ENCODE data around the gene EIF2AK2. TPM values are rescaled to one million over a fixed set of nuclear protein-coding genes. Genes with fewer than 3 reads are reported as not detected.

Gene EIF2AK2
- total and polyA plus RNA-seq, 4 donors, result 7.5 to 40.1 (median 19.9) TPM

DNA sequence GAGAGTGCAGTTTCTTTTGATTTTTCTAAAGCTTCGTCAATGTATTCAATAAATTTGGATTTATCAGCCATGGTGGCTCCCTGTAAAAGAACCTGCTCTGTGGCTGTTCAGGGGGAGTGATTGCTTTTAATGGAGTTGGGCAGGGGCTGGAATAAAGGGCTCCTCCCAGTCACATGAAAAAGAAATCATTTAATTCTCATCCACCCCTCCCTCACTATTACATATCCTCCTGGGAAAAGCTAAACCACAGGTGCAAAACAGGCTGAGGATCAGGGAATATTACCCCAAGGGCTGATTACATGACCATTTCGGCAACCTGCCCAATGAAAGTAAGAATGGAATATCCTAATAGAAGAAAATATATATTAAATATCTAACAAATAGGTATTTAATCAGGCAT is 31.8 kb upstream of the EIF2AK2 start, which contains the start of gene SULT6B1:
TSS of gene SULT6B1 (minus strand) at position 101 of the 400 bp plus-strand sequence. CDS start at position 71, 30 bp downstream.
- no peaks in the 10 kb centered on the region for H3K36me3 ChIP-seq (ENCODE audit: control insufficient read depth in 4 of 4, insufficient read depth in 4 of 4, low read length in 4 of 4)
- no peak within 1 kb of the TSS for H3K27ac ChIP-seq (ENCODE audit: low read depth in 1 of 2, low read length in 1 of 2)
- H3K4me1 ChIP-seq (ENCODE audit: control insufficient read depth in 5 of 5, insufficient read depth in 5 of 5, low read length in 5 of 5), result no peaks in the 10 kb centered on the region
- WGBS, 2 donors, result 95 to 96% methylated on average over 2 of the region's 2 CpGs
- H3K9me3 ChIP-seq (ENCODE audit: control insufficient read depth in 4 of 4, insufficient read depth in 3 of 4, low read length in 3 of 4), result no peaks in the 10 kb centered on the region
- no peak within 1 kb of the TSS for H3K9ac ChIP-seq (ENCODE audit: insufficient read depth in 1 of 2, low read length in 2 of 2)
- TF ChIP-seq, protein P1, sequence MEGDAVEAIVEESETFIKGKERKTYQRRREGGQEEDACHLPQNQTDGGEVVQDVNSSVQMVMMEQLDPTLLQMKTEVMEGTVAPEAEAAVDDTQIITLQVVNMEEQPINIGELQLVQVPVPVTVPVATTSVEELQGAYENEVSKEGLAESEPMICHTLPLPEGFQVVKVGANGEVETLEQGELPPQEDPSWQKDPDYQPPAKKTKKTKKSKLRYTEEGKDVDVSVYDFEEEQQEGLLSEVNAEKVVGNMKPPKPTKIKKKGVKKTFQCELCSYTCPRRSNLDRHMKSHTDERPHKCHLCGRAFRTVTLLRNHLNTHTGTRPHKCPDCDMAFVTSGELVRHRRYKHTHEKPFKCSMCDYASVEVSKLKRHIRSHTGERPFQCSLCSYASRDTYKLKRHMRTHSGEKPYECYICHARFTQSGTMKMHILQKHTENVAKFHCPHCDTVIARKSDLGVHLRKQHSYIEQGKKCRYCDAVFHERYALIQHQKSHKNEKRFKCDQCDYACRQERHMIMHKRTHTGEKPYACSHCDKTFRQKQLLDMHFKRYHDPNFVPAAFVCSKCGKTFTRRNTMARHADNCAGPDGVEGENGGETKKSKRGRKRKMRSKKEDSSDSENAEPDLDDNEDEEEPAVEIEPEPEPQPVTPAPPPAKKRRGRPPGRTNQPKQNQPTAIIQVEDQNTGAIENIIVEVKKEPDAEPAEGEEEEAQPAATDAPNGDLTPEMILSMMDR (IDR thresholded peaks at IDR 0.05; ENCODE audit: control extremely low read depth, extremely low read depth), result no peak
- ATAC-seq (ENCODE audit: insufficient read depth, low FRiP score) (no peak), DNase-seq (no peak)
- no peak within 1 kb of the TSS for H3K4me3 ChIP-seq
- H3K27me3 ChIP-seq (ENCODE audit: control insufficient read depth in 3 of 3, insufficient read depth in 3 of 3, low read length in 2 of 3), result peaks cover 0 to 7% (median 2%) of the 10 kb centered on the region in 3 donors

DNA sequence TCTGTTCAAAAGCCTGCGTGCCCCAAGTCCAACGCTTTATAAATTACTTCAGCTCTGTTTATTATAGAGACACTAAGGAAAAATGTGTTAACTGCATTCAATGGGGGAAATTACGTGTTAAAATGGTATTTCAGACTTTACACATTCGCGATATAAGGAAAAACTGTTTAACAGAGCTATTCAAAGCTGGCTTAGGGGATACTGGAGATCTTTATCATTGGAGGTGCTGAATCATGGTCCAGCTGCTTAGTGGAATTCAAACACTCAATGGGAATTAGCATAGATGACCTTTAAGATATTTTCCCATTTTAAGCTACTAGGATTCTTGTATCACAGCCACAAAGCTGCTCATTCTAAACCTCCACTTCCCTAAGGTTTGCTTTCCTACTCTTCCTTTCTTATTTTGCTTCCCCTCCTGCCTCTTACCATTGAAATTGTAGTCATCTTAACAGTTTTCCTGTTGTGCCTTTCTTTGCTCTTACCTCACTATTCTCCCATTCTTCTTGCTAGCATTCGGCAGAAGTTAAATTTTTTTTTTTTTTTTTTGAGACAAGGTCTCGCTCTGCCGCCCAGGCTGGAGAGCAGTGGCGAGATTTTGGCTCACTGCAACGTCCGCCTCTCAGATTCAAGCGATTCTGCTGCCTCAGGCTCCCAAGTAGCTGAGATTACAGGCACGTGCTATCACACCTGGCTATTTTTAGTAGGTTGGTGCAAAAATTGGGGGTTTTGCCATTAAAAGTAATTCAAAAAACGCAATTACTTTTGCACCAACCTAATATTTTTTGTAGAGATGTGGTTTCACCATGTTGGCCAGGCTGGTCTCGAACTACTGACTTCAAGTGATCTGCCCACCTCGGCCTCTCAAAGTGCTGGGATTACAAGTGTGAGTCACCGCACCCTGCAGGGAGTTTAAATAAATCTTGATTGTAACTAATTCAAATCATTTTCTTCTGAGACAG is 25.2 kb upstream of the EIF2AK2 start:
- no peak overlapping the region for H3K4me3 ChIP-seq
- DNase-seq (no peak), ATAC-seq (ENCODE audit: insufficient read depth, low FRiP score) (no peak)
- no peak overlapping the region for H3K27ac ChIP-seq (ENCODE audit: low read depth in 1 of 2, low read length in 1 of 2)
- no peaks in the 10 kb centered on the region for H3K36me3 ChIP-seq (ENCODE audit: control insufficient read depth in 4 of 4, insufficient read depth in 4 of 4, low read length in 4 of 4)
- no peaks in the 10 kb centered on the region for H3K4me1 ChIP-seq (ENCODE audit: control insufficient read depth in 5 of 5, insufficient read depth in 5 of 5, low read length in 5 of 5)
- H3K9me3 ChIP-seq (ENCODE audit: control insufficient read depth in 4 of 4, insufficient read depth in 3 of 4, low read length in 3 of 4), result no peaks in the 10 kb centered on the region
- TF ChIP-seq, protein P1 (IDR thresholded peaks at IDR 0.05; ENCODE audit: control extremely low read depth, extremely low read depth), result no peak
- peaks cover 0 to 3% (median 3%) of the 10 kb centered on the region in 3 donors for H3K27me3 ChIP-seq (ENCODE audit: control insufficient read depth in 3 of 3, insufficient read depth in 3 of 3, low read length in 2 of 3)
- H3K9ac ChIP-seq (ENCODE audit: insufficient read depth in 1 of 2, low read length in 2 of 2), result no peak overlapping the region
- WGBS, 2 donors, result 77 to 83% methylated on average over 17 of the region's 17 CpGs

DNA sequence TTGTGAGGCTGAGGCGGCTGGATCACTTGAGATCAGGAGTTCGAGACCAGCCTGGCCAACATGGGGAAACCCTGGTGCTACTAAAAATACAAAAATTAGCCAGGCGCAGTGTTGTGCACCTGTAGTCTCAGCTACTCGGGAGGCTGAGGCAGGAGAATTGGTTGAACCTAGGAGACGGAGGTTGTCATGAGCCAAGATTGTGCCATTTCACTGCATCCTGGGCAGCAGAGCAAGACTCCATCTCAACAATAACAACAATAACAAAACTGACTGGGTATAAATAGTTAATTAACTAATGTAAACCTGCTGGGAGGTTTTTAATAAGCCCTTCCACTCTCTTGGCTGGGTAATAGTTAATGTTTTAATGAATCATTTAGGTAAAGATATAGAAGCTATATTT is 23.9 kb upstream of the EIF2AK2 start:
- ATAC-seq (ENCODE audit: insufficient read depth, low FRiP score) (no peak), DNase-seq (no peak)
- Histone ChIP-seq H3K27ac (ENCODE audit: low read depth in 1 of 2, low read length in 1 of 2) (no peak overlapping the region), H3K4me1 (ENCODE audit: control insufficient read depth in 5 of 5, insufficient read depth in 5 of 5, low read length in 5 of 5) (no peaks in the 10 kb centered on the region), H3K27me3 (ENCODE audit: control insufficient read depth in 3 of 3, insufficient read depth in 3 of 3, low read length in 2 of 3) (peaks cover 0 to 3% (median 0%) of the 10 kb centered on the region in 3 donors), H3K9me3 (ENCODE audit: control insufficient read depth in 4 of 4, insufficient read depth in 3 of 4, low read length in 3 of 4) (no peaks in the 10 kb centered on the region), H3K36me3 (ENCODE audit: control insufficient read depth in 4 of 4, insufficient read depth in 4 of 4, low read length in 4 of 4) (no peaks in the 10 kb centered on the region), H3K9ac (ENCODE audit: insufficient read depth in 1 of 2, low read length in 2 of 2) (no peak overlapping the region), H3K4me3 (no peak overlapping the region)
- 96 to 97% methylated on average over 5 of the region's 5 CpGs for WGBS, 2 donors
- TF ChIP-seq, protein P1 (IDR thresholded peaks at IDR 0.05; ENCODE audit: control extremely low read depth, extremely low read depth), result no peak

Data from lung (tissue), 12 donors.